GDM1 (cell line): ENCODE measurements around the gene PAM16.
A peak's percentile ranks its signal among the peaks of the same experiment; 100 is the strongest.
"Not testable (repeated sequence)": the region's sequence is repeated elsewhere in the genome, so short reads cannot be mapped to it uniquely, and the experiment has no call there.

Experiments used
- DNase-seq: peaks from one replicate; lab custom pipeline; 2025; lab: John Stamatoyannopoulos, UW

Gene PAM16

GRCh38 chr16:4334724-4335495 lies 16.2 kb downstream of the PAM16 start:
- no peak for DNase-seq

DNA sequence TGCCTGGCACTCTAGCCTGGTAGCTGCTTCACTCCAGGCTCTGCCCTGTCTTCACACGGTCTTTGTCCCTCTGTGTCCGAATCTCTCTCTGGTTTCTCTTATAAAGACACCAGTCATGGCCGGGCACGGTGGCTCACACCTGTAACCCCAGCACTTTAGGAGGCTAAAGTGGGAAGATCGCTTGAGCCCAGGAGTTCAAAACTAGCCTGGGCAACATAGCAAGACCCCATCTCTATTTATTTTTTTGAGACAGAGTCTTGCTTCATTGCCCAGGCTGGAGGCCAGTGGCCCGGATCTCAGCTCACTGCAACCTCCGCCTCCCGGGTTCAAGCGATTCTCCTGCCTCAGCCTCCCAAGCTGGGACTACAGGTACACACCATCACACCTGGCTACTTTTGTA lies 17.4 kb downstream of the PAM16 start:
- not testable (repeated sequence) for DNase-seq

DNA sequence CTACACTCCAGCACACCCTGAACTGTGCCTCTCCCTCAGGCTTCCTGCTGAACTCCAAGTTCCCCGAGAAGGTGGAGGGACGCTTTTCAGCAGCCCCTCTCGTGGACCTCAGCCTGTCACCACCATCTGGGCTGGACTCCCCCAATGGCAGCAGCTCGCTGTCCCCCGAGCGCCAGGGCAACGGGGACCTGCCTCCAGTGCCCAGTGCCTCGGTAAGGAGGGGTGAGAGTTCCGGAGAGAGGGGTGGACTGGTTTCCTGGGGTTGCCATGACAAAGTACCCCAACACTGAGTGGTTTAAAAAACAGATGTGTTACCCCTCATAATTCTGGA lies 17.8 kb downstream of the PAM16 start:
- DNase-seq: no peak

- DNase-seq: no peak
These were observed 18.4 kb downstream of the PAM16 start for GRCh38 chr16:4332623-4333307.

DNA sequence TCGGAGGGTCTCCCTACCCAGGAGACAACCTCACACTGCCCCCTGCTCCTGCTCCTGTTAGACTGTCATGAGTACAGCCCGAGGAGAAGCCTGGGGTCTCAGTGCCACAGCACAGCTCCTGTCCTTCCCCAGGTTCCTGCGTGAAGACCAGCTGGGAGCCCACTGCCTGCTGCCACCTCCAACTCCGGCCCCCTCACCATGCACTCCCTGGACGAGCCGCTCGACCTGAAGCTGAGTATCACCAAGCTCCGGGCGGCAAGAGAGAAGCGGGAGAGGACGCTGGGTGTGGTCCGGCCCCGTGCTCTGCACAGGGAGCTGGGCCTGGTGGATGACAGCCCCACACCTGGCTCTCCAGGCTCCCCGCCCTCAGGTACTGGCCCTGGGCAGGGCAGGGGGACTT lies 19.0 kb downstream of the PAM16 start:
- no peak for DNase-seq

- DNase-seq: no peak
These were observed 20.7 kb downstream of the PAM16 start for GRCh38 chr16:4330277-4330874.

DNA sequence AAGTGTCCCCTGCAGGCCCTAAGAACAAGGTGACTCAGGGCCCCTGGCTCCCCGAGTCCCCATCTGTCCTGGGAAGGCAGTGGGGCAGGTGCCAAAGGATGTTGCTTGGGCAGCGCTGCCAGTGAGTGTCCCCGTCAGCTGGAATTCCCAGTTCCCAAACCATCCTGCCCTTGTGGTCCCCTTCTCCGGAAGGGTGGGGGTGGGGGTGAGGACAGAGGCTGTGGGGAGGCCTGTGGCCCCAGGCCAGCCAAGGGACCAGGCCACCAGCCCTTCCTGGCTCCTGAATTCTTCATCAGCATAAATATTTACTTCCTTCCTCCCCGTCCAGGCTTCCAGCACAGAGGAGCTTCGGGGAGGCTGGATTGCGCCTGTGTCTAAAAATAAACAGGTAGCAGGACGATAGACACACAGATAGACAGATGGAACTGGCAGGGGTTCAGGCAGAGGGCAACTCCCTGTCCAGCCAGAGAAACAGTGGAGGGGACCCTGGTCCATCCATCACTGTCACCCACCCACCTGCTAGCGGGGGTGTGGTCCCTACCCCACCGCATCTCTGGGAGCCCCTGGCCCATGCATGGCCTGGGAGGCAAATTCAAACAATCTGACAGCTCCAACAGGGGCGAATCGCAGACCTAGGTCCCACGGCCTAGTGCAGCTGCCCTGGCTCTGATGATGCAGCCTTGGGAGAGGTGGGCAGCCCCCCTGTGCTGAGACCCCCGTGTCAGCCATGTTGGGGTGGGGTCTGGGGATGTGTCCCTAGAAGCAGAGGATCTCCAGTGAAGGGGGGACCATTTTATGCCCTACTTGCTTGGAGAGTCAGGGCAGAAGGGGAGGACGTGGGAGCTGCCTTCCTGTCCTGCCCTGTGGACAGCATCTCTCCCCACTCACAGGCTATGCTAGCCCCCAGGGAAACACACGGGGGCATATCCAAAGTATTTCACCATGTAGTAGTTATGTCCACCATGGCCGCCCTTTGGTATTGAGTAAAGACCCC lies 22.0 kb downstream of the PAM16 start:
- no peak for DNase-seq

- DNase-seq: peak; percentile 25
These were observed 22.9 kb downstream of the PAM16 start for GRCh38 chr16:4328046-4328781.

DNA sequence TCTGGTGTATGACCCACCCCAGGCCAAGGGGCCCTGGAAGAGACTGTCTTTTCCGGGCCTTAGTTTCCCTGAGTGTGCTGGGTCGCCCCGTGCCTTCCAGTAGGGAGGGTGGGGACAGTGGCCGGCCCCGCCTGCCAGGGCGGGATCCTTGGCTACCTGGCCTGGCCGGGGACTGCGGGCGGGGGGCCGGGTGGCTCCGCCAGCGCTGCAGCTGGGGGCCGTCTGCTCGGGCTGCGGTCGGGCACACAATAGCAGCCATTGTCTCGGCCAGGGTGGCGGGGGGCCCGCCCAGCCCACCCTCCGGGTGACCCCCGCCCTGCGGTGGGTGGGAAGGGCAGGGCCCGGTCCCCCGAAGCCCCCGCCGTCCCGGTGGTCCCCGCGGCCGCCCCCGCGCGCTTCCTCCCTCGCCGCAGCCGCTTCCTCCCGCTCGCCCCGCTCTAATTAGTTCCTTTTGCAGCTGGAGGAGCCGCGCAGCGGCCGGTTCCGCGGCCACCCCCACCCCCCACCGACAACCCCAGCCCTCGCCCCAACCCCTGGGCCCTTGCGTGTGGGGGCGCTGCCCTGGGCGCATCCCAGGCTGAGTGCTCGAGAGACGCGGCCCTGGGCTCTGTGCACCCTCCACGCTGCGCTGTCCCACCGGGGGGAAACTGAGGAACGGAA lies 23.6 kb downstream of the PAM16 start:
- no peak for DNase-seq

DNA sequence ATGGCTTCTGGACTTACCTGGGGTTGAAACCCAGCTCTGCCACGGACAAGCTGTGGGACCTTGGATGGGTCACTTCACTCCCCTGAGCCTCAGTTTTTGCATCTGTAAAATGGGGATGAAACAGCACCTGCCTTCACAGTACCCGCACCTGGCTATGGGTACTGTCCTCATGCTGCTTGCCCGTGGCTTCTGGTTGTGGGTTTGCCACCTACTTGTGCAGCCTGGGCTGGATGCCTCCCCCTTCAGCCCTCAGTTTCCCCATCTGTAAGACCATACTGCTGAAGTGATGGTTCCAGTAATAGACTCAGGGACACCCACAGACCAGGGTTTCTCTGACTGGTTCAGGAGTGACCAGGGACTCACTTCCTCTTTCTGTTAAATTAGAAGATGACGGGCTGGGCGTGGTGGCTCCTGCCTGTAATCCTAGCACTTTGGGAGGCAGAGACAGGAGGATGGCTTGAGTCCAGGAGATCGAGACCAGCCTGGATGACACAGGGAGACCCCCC lies 25.8 kb downstream of the PAM16 start:
- no peak for DNase-seq

DNA sequence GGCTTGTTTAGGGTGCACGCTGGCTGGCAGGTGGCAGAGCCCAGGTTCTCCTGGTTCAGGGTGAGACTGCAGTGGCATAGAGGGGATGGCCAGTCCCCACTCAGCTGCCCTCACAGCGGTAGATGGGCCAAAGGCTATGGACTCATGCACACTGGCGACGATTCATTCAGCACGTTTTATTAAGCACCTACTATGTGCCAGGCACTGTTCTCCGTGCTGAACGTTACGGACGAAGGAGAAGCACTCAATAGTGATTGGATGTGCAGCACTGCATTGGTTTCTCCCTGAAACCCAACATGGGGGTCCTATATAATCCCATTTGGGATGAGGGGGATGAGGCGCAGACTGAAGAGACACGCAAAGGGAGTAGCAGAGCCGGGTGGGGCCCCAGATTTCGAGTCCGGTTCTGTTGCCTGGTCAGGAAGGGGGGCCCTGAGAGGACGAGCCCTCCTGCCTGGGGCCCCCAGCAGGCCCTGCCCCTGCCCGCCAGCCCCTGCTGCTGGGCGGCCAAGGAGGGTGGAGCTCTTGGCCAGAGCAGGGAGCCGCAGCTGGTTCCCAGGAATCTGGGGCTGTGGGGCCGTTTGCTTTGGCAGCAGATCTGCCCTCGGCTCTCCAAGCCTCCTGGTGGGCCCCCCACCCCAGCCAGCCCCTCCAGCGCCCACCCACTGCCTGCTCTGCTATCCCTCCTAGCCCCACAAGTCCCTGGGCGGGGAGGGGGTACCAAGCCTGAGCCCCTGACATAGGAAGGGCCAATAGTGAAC lies 26.4 kb downstream of the PAM16 start:
- DNase-seq: no peak

GRCh38 chr16:4323845-4324488 lies 27.2 kb downstream of the PAM16 start:
- DNase-seq: no peak

DNA sequence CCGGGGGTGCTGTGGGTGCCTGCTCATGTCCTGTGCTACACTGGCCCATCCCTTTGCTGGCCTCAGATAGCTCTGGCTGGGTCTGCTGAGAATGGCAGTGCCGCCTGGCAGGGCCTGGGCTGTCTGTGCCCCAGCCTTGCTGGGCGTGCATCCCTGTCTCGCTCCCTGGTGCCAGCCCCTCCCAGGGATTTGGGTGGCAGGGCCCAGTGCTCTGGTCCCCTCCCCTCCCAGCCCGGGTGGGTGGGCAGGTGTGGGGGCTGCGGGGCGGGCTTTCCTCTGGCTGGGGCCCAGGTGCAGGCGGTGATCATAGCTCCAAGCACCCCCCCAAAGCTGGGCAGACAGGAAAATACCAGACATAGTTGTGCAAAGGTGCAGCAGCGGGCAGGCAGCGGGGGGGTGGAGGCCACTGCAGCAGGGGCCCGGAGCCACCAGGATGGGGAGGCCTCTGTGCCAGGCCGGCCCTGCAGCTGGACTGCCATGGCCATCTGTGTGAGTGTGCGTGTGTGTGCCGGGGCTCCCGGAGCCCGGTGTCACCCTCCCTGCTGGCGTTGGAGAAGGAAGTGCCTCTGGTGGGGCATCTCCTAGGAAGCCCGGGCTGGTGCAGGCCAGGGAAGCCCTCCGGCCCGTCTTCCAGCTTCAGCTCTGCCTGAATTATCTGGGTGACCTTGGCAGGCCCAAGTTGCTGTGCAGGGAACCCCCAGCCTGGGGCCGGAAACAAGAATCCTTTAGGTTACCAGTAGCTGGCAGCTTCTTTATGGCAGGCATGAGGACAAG lies 27.9 kb downstream of the PAM16 start:
- DNase-seq: no peak

GRCh38 chr16:4322121-4323052 lies 28.7 kb downstream of the PAM16 start:
- DNase-seq: no peak

- DNase-seq: no peak
These were observed 29.6 kb downstream of the PAM16 start for GRCh38 chr16:4321286-4322120.

DNA sequence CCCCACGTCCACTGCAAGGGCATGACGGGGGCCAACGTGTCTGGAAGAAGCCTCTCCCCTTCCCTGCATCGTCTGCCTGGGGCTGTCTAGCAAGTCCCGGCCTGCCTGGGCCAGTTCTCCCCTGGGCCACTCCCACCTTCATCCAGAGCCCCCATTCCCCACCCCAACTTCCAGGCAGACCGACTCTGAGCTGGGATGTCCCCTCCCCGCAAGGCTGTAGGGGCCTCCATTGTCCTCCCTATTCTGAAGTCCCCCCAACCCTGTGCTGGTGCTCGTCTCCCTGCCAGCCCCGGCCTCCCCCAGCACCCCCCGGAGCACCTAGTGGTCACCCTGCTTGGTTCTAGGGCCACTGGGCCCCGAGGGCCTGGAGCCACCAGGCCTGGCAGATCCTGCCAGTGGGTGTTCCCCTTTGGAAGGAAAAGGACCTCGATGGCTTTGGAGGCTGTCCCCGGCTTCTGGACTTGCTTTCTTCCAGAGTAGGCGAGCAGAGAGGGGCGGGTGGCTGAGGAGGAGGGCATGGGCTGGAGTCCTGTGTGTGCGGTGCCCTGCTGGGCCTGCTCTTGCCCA lies 30.5 kb downstream of the PAM16 start:
- no peak for DNase-seq
